Measurements from ENCODE around the gene PHPT1. TPM values are rescaled to one million over a fixed set of nuclear protein-coding genes. Genes with fewer than 3 reads are reported as not detected.

PHPT1 gene
- total RNA-seq, 1 donor from 2014 or later = 192 TPM

GRCh38 chr9:136896027-136896426 is 46.8 kb downstream of the PHPT1 start:
- Mint-ChIP-seq H3K36me3 (ENCODE audit: low read depth) (peaks cover 4% of the 10 kb centered on the region), H3K27ac (ENCODE audit: unreplicated experiment) (no peak overlapping the region), H3K9me3 (ENCODE audit: low read depth) (no peaks in the 10 kb centered on the region), H3K4me3 (ENCODE audit: unreplicated experiment) (no peak overlapping the region), H3K4me1 (ENCODE audit: low read depth) (no peaks in the 10 kb centered on the region), H3K27me3 (ENCODE audit: low read depth) (no peaks in the 10 kb centered on the region)
- no peak for DNase-seq (ENCODE audit: low spot score)
- no peak for TF ChIP-seq CTCF (IDR thresholded peaks at IDR 0.05)

GRCh38 chr9:136898483-136899100 is 49.4 kb downstream of the PHPT1 start:
- Mint-ChIP-seq H3K4me3 (ENCODE audit: unreplicated experiment) (no peak overlapping the region), H3K9me3 (ENCODE audit: low read depth) (no peaks in the 10 kb centered on the region), H3K27ac (ENCODE audit: unreplicated experiment) (no peak overlapping the region), H3K36me3 (ENCODE audit: low read depth) (peaks cover 8% of the 10 kb centered on the region), H3K27me3 (ENCODE audit: low read depth) (no peaks in the 10 kb centered on the region), H3K4me1 (ENCODE audit: low read depth) (peaks cover 16% of the 10 kb centered on the region)
- TF ChIP-seq CTCF (IDR thresholded peaks at IDR 0.05) = no peak
- no peak for DNase-seq (ENCODE audit: low spot score)

GRCh38 chr9:136899196-136899595 is 50.0 kb downstream of the PHPT1 start:
- Mint-ChIP-seq H3K4me1 (ENCODE audit: low read depth) (peaks cover 16% of the 10 kb centered on the region), H3K27ac (ENCODE audit: unreplicated experiment) (no peak overlapping the region), H3K9me3 (ENCODE audit: low read depth) (no peaks in the 10 kb centered on the region), H3K27me3 (ENCODE audit: low read depth) (no peaks in the 10 kb centered on the region), H3K4me3 (ENCODE audit: unreplicated experiment) (no peak overlapping the region), H3K36me3 (ENCODE audit: low read depth) (peaks cover 8% of the 10 kb centered on the region)
- TF ChIP-seq CTCF (IDR thresholded peaks at IDR 0.05) = no peak
- no peak for DNase-seq (ENCODE audit: low spot score)

- H3K36me3 Mint-ChIP-seq (ENCODE audit: low read depth) = peaks cover 10% of the 10 kb centered on the region
- no peak for DNase-seq (ENCODE audit: low spot score)
- no peak overlapping the region for H3K27ac Mint-ChIP-seq (ENCODE audit: unreplicated experiment)
- no peaks in the 10 kb centered on the region for H3K27me3 Mint-ChIP-seq (ENCODE audit: low read depth)
- H3K9me3 Mint-ChIP-seq (ENCODE audit: low read depth) = no peaks in the 10 kb centered on the region
- no peak for TF ChIP-seq CTCF (IDR thresholded peaks at IDR 0.05)
- peaks cover 16% of the 10 kb centered on the region for H3K4me1 Mint-ChIP-seq (ENCODE audit: low read depth)
- no peak overlapping the region for H3K4me3 Mint-ChIP-seq (ENCODE audit: unreplicated experiment)
Measured at GRCh38 chr9:136900556-136900955, 51.3 kb downstream of the PHPT1 start.

Small RNA genes lying within 50 kb of the gene (microRNA-seq; reads per million reads assigned to microRNA genes)
- not detected for gene MIR4292 (ENCODE audit: borderline number of aligned reads)
- not detected for gene MIR4479 (ENCODE audit: borderline number of aligned reads)

Other genes with a start within 250 kb of the PHPT1 start
- 5.4 to 7.8 TPM (median 7.0 TPM) in 3 replicates for gene EGFL7, start 186.5 kb upstream of the PHPT1 start, total RNA-seq
- gene AGPAT2, start 162.0 kb upstream of the PHPT1 start, total RNA-seq = 23.4 to 39.8 TPM (median 39.1 TPM) in 3 replicates
- gene DIPK1B, start 136.8 kb upstream of the PHPT1 start, total RNA-seq = 8.2 to 9.2 TPM (median 8.5 TPM) in 3 replicates
- not detected in 3 replicates for gene LCN10, start 106.5 kb upstream of the PHPT1 start, total RNA-seq
- gene LCN6, start 100.9 kb upstream of the PHPT1 start, total RNA-seq = not detected in 3 replicates
- gene LCN8, start 91.2 kb upstream of the PHPT1 start, total RNA-seq = not detected in 3 replicates
- not detected in 3 replicates for gene LCN15, start 84.9 kb upstream of the PHPT1 start, total RNA-seq
- 31.2 to 40.0 TPM (median 32.5 TPM) in 3 replicates for gene TMEM141, start 58.1 kb upstream of the PHPT1 start, total RNA-seq
- 0.62 to 1.5 TPM (median 1.4 TPM) in 3 replicates for gene CCDC183, start 53.1 kb upstream of the PHPT1 start, total RNA-seq
- gene RABL6, start 41.5 kb upstream of the PHPT1 start, total RNA-seq = 61.5 to 71.8 TPM (median 62.2 TPM) in 3 replicates
- 6.3 to 7.5 TPM (median 7.4 TPM) in 3 replicates for gene AJM1, start 6.9 kb upstream of the PHPT1 start, total RNA-seq
- gene MAMDC4, start 2.9 kb downstream of the PHPT1 start, total RNA-seq = 7.7 to 9.2 TPM (median 7.7 TPM) in 3 replicates
- gene EDF1, start 16.9 kb downstream of the PHPT1 start, total RNA-seq = 296 to 328 TPM (median 320 TPM) in 3 replicates
- 9.6 to 12.4 TPM (median 10.4 TPM) in 3 replicates for gene TRAF2, start 37.1 kb downstream of the PHPT1 start, total RNA-seq
- gene FBXW5, start 95.3 kb downstream of the PHPT1 start, total RNA-seq = 79.2 to 87.5 TPM (median 84.3 TPM) in 3 replicates
- gene C8G, start 95.8 kb downstream of the PHPT1 start, total RNA-seq = 2.2 TPM in 1 of 3 replicates, not detected in the others
- gene LCN12, start 102.9 kb downstream of the PHPT1 start, total RNA-seq = 0.51 to 0.60 TPM in 2 of 3 replicates, not detected in the other
- gene PTGDS, start 128.1 kb downstream of the PHPT1 start, total RNA-seq = 24.2 to 80.4 TPM (median 76.8 TPM) in 3 replicates
- 0.15 to 5.8 TPM (median 5.2 TPM) in 3 replicates for gene LCNL1, start 133.6 kb downstream of the PHPT1 start, total RNA-seq
- 34.4 to 38.7 TPM (median 36.8 TPM) in 3 replicates for gene PAXX, start 143.0 kb downstream of the PHPT1 start, total RNA-seq
- 4.9 to 5.5 TPM in 2 of 3 replicates, not detected in the other for gene CLIC3, start 147.2 kb downstream of the PHPT1 start, total RNA-seq
- gene ABCA2, start 178.8 kb downstream of the PHPT1 start, total RNA-seq = 55.3 to 62.4 TPM (median 59.1 TPM) in 3 replicates
- gene FUT7, start 182.7 kb downstream of the PHPT1 start, total RNA-seq = not detected in 3 replicates
- gene NPDC1, start 196.8 kb downstream of the PHPT1 start, total RNA-seq = 88.1 to 90.8 TPM (median 88.7 TPM) in 3 replicates
- gene ENTPD2, start 204.7 kb downstream of the PHPT1 start, total RNA-seq = 0.15 TPM in 1 of 3 replicates, not detected in the others
- gene SAPCD2, start 221.1 kb downstream of the PHPT1 start, total RNA-seq = 0.87 to 3.2 TPM (median 2.5 TPM) in 3 replicates
- gene UAP1L1, start 228.1 kb downstream of the PHPT1 start, total RNA-seq = 26.1 to 44.0 TPM (median 41.7 TPM) in 3 replicates
- 105 to 117 TPM (median 106 TPM) in 3 replicates for gene MAN1B1, start 237.6 kb downstream of the PHPT1 start, total RNA-seq